Hepatocyte (in vitro differentiated cells): Measurements from ENCODE around the gene NUMB.

Experiments used
- EZH2 ChIP-seq: fragments of 200-600 bp; sonication (generic); IDR thresholded peaks from 2 replicates; pipeline ENCODE4 v1.6.1; 2016; ENCODE audit warnings: antibody characterized with exemption, mild to moderate bottlenecking, borderline replicate concordance
- EZH2phosphoT487 ChIP-seq: fragments of 200-600 bp; sonication (generic); IDR thresholded peaks from one replicate; pipeline ENCODE4 v1.6.1; 2018; ENCODE audit warnings: antibody characterized with exemption, mild to moderate bottlenecking, low read depth, moderate library complexity; ENCODE audit not compliant: unreplicated experiment, severe bottlenecking

DNA sequence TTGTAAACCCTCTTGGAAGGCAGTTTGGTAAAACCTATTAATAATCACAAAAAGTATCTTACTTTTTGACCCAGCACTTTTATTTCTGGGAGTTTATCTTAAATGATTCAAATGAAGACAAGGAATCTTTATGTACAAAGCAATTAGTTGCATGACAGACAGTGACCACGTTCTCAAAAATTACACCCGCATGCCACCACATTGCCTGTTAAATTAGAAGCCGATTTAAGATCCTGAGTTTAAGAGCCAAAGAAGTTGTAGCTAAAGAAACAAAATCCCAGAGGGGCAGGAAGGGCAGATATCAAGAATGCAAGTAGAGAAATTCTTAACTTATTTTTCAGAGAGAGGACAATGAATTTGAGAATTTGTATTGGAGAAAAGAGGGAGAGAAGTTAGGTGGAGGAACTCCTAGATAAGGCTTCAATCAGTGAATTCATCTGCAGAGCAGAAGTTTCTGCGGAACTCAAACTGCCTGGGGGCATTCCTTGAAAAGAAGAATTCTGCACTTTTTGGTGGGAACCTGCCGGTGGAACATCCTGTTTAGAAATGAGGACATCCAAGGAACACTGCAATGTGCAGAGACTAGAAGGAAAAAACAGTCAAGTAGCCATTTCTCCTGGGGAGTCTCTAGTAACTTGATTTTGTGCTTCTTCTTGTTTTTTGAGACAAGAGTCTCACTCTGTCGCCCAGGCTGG is 31.3 kb upstream of the NUMB start:
- no peak for TF ChIP-seq EZH2
- no peak for TF ChIP-seq EZH2phosphoT487
